Uterus (tissue), 4 donors: ENCODE data around the gene FAM47E. TPM values are rescaled to one million over a fixed set of nuclear protein-coding genes. Genes with fewer than 3 reads are reported as not detected.

Source experiments
- DNase-seq, 2 donors: peaks; one replicate each; pipeline ENCODE4 v3.0.0-alpha.2; 2019 to 2020
- H3K27ac ChIP-seq, 2 donors: fragments of 200-600 bp; sonication (generic); 1 replicate in 1 of 2; 2 replicates in 1 of 2; pipeline ENCODE4 v1.5.1; 2016 to 2018
- H3K27me3 ChIP-seq, 2 donors: fragments of 200-600 bp; sonication (generic); one replicate each; pipeline ENCODE4 v1.5.1; 2018 to 2019; ENCODE audit warnings: control low read depth in 1 of 2
- H3K36me3 ChIP-seq, 2 donors: fragments of 200-600 bp; sonication (generic); one replicate each; pipeline ENCODE4 v1.5.1; 2019; ENCODE audit warnings: control low read depth in 1 of 2
- H3K4me1 ChIP-seq, 2 donors: fragments of 200-600 bp; sonication (generic); one replicate each; pipeline ENCODE4 v1.5.1; 2018 to 2019; ENCODE audit warnings: control low read depth in 1 of 2
- H3K4me3 ChIP-seq, 2 donors: fragments of 200-600 bp; sonication (generic); 1 replicate in 1 of 2; 2 replicates in 1 of 2; pipeline ENCODE4 v1.5.1; 2018 to 2019; ENCODE audit warnings: mild to moderate bottlenecking in 1 of 2
- H3K9me3 ChIP-seq, 2 donors: fragments of 200-600 bp; sonication (generic); one replicate each; pipeline ENCODE4 v1.5.1; 2019; ENCODE audit warnings: control low read depth in 1 of 2
- POLR2A ChIP-seq, 2 donors: fragments of 450-650 bp; IDR thresholded peaks; one replicate each; pipeline ENCODE4 v1.6.1; 2016; ENCODE audit warnings: antibody characterized with exemption in 2 of 2, mild to moderate bottlenecking in 1 of 2, moderate library complexity in 1 of 2
- intact Hi-C: fragments of 100-400 bp; cut with DNase I; formaldehyde crosslinking; loops from one replicate; pipeline ENCODE4 v1.15.1; 2023; ENCODE audit warnings: low total_unique reads
- total RNA-seq, 4 donors: library from RNA; depleted of rRNA in 3 of 4; stranded (reverse); fragments of >200 nt in 3 of 4; gene quantifications; one replicate each; pipeline versions ENCODE4 v1.1.0 to v1.2.4, GENCODE V29; 2014 to 2023
- TF ChIP-seq, protein P1 (sequence below), 4 experiments: fragments of 200-600 bp in 2 of 4; fragments of 450-650 bp in 2 of 4; sonication (generic) in 2 of 4; IDR thresholded peaks; one replicate each; pipeline ENCODE4 v1.5.1; 2016 to 2019; ENCODE audit warnings: antibody characterized with exemption in 4 of 4, mild to moderate bottlenecking in 2 of 4, moderate library complexity in 1 of 4
- donor health status: DM: yes; HTN: yes; CAD: no.

Gene FAM47E
- total RNA-seq, 4 donors from 2014 or later, result 0.29 to 1.4 (median 1.2) TPM; not detected in 1

DNA sequence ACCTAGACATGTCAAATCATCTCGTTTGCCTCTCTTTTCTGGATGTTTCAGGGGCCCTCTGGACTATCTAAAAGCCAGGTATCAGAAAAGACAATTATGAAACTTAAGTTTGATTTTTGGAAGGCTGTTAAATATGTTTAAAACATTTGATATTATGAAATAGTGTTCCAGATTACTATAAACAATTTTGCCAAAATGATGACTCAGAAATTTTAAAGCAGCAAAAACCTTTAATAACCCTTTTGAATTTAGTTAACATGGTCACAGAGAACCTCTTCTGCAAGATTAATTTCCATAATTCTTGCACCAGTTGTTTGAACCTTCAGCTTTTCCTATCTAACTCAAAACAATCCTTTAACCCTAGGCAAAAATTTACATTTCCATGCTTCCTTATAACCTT lies 18.8 kb upstream of the FAM47E start:
- no peaks in the 10 kb centered on the region for H3K36me3 ChIP-seq
- no peaks in the 10 kb centered on the region for H3K4me1 ChIP-seq
- no peak overlapping the region for H3K4me3 ChIP-seq
- TF ChIP-seq POLR2A (IDR thresholded peaks at IDR 0.05), result no peak
- TF ChIP-seq, protein P1, sequence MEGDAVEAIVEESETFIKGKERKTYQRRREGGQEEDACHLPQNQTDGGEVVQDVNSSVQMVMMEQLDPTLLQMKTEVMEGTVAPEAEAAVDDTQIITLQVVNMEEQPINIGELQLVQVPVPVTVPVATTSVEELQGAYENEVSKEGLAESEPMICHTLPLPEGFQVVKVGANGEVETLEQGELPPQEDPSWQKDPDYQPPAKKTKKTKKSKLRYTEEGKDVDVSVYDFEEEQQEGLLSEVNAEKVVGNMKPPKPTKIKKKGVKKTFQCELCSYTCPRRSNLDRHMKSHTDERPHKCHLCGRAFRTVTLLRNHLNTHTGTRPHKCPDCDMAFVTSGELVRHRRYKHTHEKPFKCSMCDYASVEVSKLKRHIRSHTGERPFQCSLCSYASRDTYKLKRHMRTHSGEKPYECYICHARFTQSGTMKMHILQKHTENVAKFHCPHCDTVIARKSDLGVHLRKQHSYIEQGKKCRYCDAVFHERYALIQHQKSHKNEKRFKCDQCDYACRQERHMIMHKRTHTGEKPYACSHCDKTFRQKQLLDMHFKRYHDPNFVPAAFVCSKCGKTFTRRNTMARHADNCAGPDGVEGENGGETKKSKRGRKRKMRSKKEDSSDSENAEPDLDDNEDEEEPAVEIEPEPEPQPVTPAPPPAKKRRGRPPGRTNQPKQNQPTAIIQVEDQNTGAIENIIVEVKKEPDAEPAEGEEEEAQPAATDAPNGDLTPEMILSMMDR (IDR thresholded peaks at IDR 0.05), result no peak
- no peaks in the 10 kb centered on the region for H3K9me3 ChIP-seq
- no peak overlapping the region for H3K27ac ChIP-seq
- intact Hi-C loops, result no loop called here
- DNase-seq, result no peak
- no peaks in the 10 kb centered on the region for H3K27me3 ChIP-seq

DNA sequence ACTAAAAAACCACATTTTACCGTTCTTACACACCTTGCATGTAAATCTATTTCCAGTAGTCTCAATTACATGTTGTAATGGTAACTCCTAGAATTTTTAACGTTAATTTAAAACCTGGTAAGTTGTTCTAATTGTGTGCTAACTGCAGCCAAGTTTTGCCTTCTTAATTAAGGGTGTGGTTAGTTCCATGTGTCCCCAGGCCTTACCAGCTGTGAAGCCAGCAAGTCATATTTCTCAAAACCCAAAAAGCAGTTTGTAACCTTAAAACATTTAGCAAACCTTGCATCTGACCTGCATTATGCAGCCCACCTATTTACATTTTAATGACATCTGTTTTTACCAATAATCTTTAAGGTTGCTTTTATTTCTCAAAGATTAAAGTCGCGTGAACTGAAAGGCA lies 18.4 kb upstream of the FAM47E start:
- Histone ChIP-seq H3K27me3 (no peaks in the 10 kb centered on the region), H3K9me3 (no peaks in the 10 kb centered on the region), H3K4me3 (no peak overlapping the region), H3K4me1 (no peaks in the 10 kb centered on the region), H3K27ac (no peak overlapping the region), H3K36me3 (no peaks in the 10 kb centered on the region)
- TF ChIP-seq, protein P1 (IDR thresholded peaks at IDR 0.05), result no peak
- no peak for TF ChIP-seq POLR2A (IDR thresholded peaks at IDR 0.05)
- intact Hi-C loops, result no loop called here
- DNase-seq, result no peak

DNA sequence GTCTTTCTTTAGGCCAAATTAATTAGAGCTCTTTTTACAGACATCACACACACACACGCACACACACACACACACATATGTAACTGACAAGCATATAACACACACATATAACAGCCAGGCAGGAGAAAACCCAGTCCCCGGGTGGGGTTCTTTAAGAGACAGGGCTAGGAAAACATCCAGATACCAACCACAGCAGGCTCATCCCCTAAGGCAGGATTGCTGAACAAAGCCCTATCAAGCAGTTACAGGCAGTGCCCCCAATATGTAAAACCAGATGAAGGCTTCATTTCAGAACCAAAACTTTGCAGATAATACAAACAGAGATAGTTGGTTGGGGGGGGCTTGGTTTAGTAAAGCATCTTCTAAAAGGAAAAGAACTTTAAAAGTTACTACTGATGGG lies 18.0 kb upstream of the FAM47E start:
- H3K27ac ChIP-seq, result no peak overlapping the region

DNA sequence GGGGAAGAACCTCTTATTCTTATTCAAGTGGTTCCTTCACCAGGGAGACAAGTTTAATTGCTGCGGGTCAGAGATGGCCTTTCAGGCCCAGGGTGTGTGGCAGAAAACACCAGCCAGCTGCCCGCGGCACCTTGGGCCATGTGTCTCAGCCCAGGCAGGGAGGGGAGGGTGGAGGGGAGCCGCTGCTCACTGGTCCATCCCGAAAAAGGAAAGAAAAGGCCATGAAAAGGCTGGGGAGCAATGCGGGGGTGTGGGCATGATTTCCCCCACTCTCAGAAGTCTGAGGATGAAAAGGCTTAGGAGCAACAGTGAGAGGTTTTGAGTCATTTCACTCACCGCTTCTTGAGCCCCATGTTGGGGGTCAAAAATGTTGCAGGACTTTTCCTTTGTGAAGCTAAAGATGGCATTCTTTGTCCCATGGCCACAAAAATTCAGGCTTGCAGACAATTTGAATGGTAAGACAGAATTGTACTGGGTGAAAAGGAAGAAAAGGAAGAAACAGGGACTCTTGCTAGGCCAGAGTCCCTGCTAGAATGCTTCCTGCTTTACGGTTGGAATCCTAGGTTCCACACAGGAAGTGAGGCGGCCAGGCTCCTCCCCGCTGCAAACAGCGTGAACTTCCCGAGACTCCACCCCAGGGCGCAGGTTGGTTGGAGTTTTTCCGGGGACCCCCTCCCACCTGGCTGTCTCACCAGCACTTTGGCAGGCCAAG lies 17.4 kb upstream of the FAM47E start:
- H3K27me3 ChIP-seq, result no peaks in the 10 kb centered on the region
- no peak overlapping the region for H3K4me3 ChIP-seq
- no peak overlapping the region for H3K27ac ChIP-seq
- H3K4me1 ChIP-seq, result no peaks in the 10 kb centered on the region
- TF ChIP-seq, protein P1 (IDR thresholded peaks at IDR 0.05), result no peak
- TF ChIP-seq POLR2A (IDR thresholded peaks at IDR 0.05), result no peak
- intact Hi-C loops, result no loop called here
- H3K9me3 ChIP-seq, result no peaks in the 10 kb centered on the region
- DNase-seq, result no peak
- no peaks in the 10 kb centered on the region for H3K36me3 ChIP-seq

More for the DNA sequence above, 18.0 kb upstream of the FAM47E start:
- H3K27me3 ChIP-seq, result no peaks in the 10 kb centered on the region
- intact Hi-C loops, result no loop called here
- TF ChIP-seq, protein P1 (IDR thresholded peaks at IDR 0.05), result no peak
- no peak for TF ChIP-seq POLR2A (IDR thresholded peaks at IDR 0.05)
- H3K4me3 ChIP-seq, result no peak overlapping the region
- H3K9me3 ChIP-seq, result no peaks in the 10 kb centered on the region
- DNase-seq, result no peak
- no peaks in the 10 kb centered on the region for H3K36me3 ChIP-seq
- H3K4me1 ChIP-seq, result no peaks in the 10 kb centered on the region

DNA sequence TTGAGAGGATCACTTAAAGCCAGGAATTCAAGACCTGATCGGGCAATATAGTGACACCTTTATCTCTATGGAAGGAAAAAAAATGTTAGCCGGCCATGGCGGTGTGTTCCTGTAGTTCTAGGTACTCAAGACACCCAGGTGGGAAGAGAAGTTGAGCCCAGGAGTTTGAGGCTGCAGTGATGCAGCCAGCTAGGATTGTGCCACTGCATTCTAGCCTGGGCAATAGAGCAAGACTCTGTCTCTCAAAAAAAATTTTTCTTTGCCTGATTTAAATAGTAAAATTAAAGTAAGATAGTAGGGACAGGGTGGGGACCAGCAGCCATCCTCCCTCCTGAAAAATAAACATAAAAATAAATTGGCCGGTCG lies 16.9 kb upstream of the FAM47E start:
- no peak overlapping the region for H3K27ac ChIP-seq
- no peaks in the 10 kb centered on the region for H3K4me1 ChIP-seq
- no peak for TF ChIP-seq POLR2A (IDR thresholded peaks at IDR 0.05)
- TF ChIP-seq, protein P1 (IDR thresholded peaks at IDR 0.05), result no peak
- no peak for DNase-seq
- H3K27me3 ChIP-seq, result no peaks in the 10 kb centered on the region
- H3K4me3 ChIP-seq, result no peak overlapping the region
- H3K9me3 ChIP-seq, result no peaks in the 10 kb centered on the region
- intact Hi-C loops, result no loop called here
- no peaks in the 10 kb centered on the region for H3K36me3 ChIP-seq
